Brain microvascular endothelial cell (primary cell): ENCODE measurements around the gene RCL1.
"Not testable (repeated sequence)": the region's sequence is repeated elsewhere in the genome, so short reads cannot be mapped to it uniquely, and the experiment has no call there.

Experiments used
- DNase-seq: peaks from one replicate; pipeline ENCODE4 v3.0.0-alpha.2; 2020
- H3K27ac ChIP-seq: fragments of 250-450 bp; sonication (Bioruptor Pico); 2 replicates; pipeline ENCODE4 v1.5.1; 2020; ENCODE audit warnings: mild to moderate bottlenecking, moderate library complexity
- H3K27me3 ChIP-seq: fragments of 250-450 bp; sonication (Bioruptor Pico); replicated peaks from 2 replicates; pipeline ENCODE4 v1.5.1; 2020; ENCODE audit warnings: mild to moderate bottlenecking
- H3K36me3 ChIP-seq: fragments of 250-450 bp; sonication (Bioruptor Pico); replicated peaks from 2 replicates; pipeline ENCODE4 v1.5.1; 2020; ENCODE audit warnings: mild to moderate bottlenecking
- H3K4me3 ChIP-seq: 2 replicates; pipeline ENCODE4 v1.5.1; 2011; ENCODE audit warnings: low read depth, mild to moderate bottlenecking, control low read depth, low read length, moderate library complexity
- CTCF ChIP-seq: IDR thresholded peaks from 2 replicates; pipeline ENCODE4 v1.5.1; 2011; ENCODE audit warnings: low read depth, mild to moderate bottlenecking, moderate library complexity, low read length, control low read depth, inconsistent platforms; ENCODE audit errors: missing control alignments
- in situ Hi-C: cut with HindIII; loops from 2 replicates; pipeline ENCODE4 v1.10.0; 2017; ENCODE audit warnings: low sequenced_read_pairs, low pct_ligation_motif_present

RCL1 gene

GRCh38 chr9:4792572-4793458 is at the start of gene RCL1:
RCL1 (plus strand) TSS chr9:4792944; CDS start chr9:4793092, 148 bp downstream.
- no peaks in the 10 kb centered on the region for H3K36me3 ChIP-seq
- TF ChIP-seq CTCF = no peak
- no peaks in the 10 kb centered on the region for H3K27me3 ChIP-seq
- peak within 1 kb of the TSS; percentile 94 for H3K4me3 ChIP-seq
- peak; percentile 91 for DNase-seq
- H3K27ac ChIP-seq = peak within 1 kb of the TSS; percentile 74
- in situ Hi-C loops = no loop called here

- no peak for TF ChIP-seq CTCF
- Histone ChIP-seq H3K27ac (no peak overlapping the region), H3K4me3 (no peak overlapping the region), H3K27me3 (no peaks in the 10 kb centered on the region), H3K36me3 (no peaks in the 10 kb centered on the region)
- in situ Hi-C loops = no loop called here
- DNase-seq = no peak
These were observed 49.4 kb upstream of the RCL1 start for GRCh38 chr9:4743131-4743875.

- H3K4me3 ChIP-seq = no peak overlapping the region
- no peak for DNase-seq
- no peak overlapping the region for H3K27ac ChIP-seq
- no peaks in the 10 kb centered on the region for H3K36me3 ChIP-seq
- no peaks in the 10 kb centered on the region for H3K27me3 ChIP-seq
- TF ChIP-seq CTCF = no peak
- in situ Hi-C loops = no loop called here
These were observed 46.3 kb upstream of the RCL1 start for GRCh38 chr9:4746278-4747030.

GRCh38 chr9:4748612-4749011 is 44.1 kb upstream of the RCL1 start:
- Histone ChIP-seq H3K4me3 (no peak overlapping the region), H3K27ac (no peak overlapping the region), H3K36me3 (no peaks in the 10 kb centered on the region), H3K27me3 (no peaks in the 10 kb centered on the region)
- in situ Hi-C loops = no loop called here
- DNase-seq = peak; percentile 13
- no peak for TF ChIP-seq CTCF

- H3K27ac ChIP-seq = no peak overlapping the region
- H3K4me3 ChIP-seq = no peak overlapping the region
- TF ChIP-seq CTCF = peak; percentile 34
- no peaks in the 10 kb centered on the region for H3K27me3 ChIP-seq
- DNase-seq = peak; percentile 86
- in situ Hi-C loops = no loop called here
- H3K36me3 ChIP-seq = no peaks in the 10 kb centered on the region
These were observed 42.6 kb upstream of the RCL1 start for GRCh38 chr9:4750023-4750673.

GRCh38 chr9:4754530-4754929 is 38.2 kb upstream of the RCL1 start:
- in situ Hi-C loops, H3K36me3 ChIP-seq, H3K4me3 ChIP-seq, H3K27me3 ChIP-seq, DNase-seq, H3K27ac ChIP-seq: not testable (repeated sequence)
